ENCODE results near the gene DNPEP.

Gene DNPEP
- 44.3 to 48.6 reads per million in 2 donors for total RNA-seq

DNA sequence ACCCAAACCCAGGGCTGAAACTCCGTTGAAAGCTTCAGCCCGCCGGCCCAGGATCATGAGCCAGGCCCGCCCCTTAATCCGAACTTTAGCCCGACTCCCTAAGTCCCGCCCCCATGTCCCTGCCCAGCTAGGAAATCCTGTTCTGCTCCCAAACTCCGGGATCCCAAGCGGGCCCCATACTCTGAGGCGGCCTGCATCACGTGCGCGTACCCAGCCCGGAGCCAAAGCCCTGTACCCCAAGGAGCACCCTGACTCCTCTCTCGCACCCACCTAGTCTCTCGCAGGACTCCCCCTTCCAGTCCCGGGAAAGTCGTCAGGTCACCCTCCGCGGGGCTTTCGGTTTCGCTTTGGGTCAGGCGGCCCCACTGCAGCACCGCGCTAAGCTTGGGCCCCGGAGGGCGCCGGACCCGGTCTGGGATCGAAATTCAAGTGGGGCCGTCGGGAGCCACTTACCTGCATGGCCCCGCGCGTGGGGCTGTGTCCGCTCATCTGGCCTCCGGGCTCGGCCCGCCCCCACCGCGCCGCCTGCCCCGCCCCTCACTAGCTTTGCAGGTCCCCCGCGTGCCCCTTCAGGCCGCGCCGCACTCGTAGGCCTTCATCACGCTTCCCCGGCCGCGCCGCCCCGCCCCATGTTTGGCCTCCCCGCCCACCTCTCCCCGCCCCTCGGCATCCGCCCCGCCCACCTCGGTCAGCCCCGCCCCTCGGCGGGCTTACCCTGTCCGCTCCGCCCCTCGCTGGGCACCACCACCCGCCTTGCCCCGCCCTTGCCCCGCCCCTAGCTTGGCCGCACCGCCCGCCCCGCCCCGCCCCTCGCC lies at the start of gene DNPEP:
Gene DNPEP, minus strand, starts transcription at position 607 of the 815 bp plus-strand sequence. Its CDS starts 118 bp downstream, at position 489.
- DNase-seq, result peak; percentile 87 to 95 (median 91)

GRCh38 chr2:219437141-219437540 lies 49.4 kb upstream of the DNPEP start:
- DNase-seq, result no peak

GRCh38 chr2:219436491-219436890 lies 48.8 kb upstream of the DNPEP start:
- no peak for DNase-seq

DNA sequence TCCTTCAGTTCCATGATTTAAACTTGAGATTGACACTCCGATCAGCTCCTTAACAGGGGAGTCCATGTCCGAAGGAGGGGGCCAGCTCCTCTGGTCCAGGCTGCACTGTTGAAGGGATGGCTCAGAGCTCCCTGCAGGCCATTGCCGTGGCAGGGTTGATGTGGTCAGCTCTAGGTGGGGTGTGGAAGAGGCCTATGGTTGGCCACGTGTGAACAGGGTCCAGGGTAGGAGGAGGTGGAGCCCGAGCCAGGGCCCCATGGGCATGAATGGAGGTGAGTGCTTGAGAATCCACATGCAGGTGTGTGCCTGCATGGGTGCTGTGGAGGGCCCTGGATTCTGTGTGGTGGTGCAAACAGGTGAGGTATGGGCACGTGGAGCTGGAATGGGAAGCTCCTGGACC lies 48.0 kb upstream of the DNPEP start:
- DNase-seq, result no peak

GRCh38 chr2:219434718-219435525 lies 47.2 kb upstream of the DNPEP start, which contains the start of gene SPEG:
TSS of gene SPEG (plus strand) at chr2:219434843. CDS start at chr2:219434978, 135 bp downstream.
- DNase-seq, result no peak

GRCh38 chr2:219434468-219434717 lies 46.7 kb upstream of the DNPEP start:
- no peak for DNase-seq

DNA sequence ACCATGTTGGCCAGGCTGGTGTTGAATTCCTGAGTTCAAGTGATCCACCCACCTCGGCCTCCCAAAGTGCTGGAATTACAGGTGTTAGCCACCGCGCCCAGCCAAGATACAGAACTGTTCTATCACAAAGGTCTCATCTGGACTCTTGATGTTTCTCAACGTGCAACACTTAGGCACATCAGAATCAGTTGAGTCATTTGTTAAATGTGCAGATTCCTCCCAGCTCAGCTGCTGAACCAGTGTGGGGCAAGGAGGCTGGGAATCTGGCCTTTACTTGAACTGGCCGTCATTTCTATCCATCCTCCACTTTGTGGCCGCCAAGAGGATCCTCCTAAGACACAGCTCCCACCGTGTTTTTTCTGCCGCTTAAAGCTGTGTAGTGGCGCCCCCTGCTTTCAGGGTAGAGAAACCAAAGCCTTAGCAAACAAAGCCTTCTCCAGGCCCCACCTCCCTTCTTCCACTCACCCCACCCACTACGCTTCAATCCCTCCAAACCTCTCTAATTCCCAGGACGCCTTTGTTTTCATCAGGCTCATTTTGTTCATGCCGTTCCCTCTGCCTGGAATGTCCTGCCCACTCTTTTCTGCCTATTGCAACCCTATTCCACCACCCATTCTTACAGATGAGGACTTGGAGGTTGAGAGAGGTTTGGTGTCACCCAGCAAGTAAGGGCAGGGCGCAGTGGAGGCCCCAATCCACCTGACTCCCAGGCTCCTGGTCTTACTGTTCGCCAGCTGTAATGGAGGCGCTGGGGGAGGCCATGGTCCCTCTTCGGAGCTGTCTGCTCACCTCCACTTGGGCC lies 46.2 kb upstream of the DNPEP start:
- DNase-seq, result peak in 1 of 5 experiments; percentile 33

GRCh38 chr2:219430633-219431615 lies 43.2 kb upstream of the DNPEP start:
- no peak for DNase-seq

- no peak for DNase-seq
These were observed 42.4 kb upstream of the DNPEP start for GRCh38 chr2:219429958-219430606.

DNA sequence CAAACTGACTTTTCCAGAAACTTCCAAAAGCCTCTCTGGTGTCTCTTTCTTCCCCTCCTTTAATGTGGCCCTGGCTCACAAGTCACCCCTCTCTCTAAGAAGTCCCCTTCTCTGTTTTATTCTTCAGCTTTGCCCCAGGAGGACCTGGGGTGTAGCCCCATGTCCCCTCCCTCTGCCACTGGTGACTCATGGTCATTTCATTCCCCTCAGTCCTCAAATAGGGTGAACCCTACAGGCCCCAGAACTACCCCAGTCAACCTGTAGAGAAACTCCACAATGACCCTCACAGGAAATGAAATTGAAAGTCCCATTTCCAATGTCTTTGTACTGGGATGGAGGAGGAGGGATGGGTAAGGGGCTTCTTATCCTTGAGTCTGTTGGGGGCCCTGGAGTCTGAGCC lies 40.8 kb upstream of the DNPEP start:
- no peak for DNase-seq

DNA sequence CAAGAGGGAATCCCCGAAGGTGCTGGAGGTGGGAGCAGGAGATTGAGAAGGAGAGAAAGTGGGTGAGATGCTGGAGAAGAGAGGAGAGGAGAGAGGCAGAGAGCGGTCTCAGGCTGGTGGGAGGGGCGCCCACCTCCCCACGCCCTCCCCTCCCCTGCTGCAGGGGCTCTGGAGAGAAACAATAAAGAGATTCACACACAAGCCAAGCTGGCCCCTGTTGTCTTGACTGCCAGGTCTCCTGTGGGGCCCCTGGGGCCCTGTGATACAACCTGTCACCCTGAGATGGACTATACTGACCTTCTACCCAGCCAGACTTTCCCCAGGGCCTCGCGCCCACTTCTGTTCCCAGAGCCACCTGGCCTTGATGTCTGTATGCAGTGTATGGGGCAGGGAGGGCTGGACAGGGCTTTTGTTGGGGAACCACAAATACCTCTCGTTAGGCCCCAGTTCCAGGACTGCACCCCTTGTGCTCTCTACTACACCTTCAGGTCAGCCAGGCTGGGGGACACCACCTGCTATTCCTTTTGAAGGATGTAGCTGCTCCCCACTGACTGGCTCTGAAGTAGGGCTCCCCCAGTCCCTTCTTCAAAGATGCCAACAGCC lies 38.9 kb upstream of the DNPEP start:
- no peak for DNase-seq

GRCh38 chr2:219426068-219426443 lies 38.3 kb upstream of the DNPEP start:
- no peak for DNase-seq

- DNase-seq, result no peak
These were observed 37.7 kb upstream of the DNPEP start for GRCh38 chr2:219425238-219426067.

DNA sequence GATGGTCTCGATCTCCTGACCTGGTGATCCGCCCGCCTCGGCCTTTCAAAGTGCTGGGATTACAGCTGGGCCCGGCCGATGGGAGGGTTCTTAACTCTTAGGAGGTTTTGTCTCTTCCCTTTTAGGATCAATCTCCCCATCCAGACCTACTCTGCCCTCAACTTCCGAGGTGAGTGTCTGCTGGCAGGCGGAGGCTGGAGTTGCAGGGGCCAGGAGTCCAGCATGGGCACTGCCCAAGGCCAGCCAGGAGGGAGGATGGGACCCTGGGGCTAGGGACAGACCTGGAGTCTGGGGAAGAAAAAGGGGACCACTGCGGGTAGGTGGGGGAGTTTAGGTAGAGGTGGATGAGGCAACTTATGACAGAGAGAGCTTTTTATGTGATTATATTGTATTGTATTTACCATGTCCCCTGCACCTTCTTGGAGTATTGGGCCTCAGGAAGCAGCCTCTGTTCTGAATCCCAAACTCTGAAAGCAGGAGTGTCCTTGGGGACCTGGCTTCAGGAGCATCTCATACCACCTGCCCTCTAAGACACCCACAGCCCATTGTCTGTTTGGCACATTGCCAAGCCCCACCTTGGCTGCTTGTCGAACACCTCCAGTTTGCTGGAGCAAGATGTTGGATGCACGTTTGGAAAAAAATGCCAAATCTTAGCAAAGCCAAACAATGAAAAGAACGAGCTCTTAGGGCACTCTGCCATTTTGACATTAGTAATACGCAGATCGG lies 36.1 kb upstream of the DNPEP start:
- DNase-seq, result no peak

GRCh38 chr2:219422952-219423534 lies 35.3 kb upstream of the DNPEP start:
- no peak for DNase-seq

DNA sequence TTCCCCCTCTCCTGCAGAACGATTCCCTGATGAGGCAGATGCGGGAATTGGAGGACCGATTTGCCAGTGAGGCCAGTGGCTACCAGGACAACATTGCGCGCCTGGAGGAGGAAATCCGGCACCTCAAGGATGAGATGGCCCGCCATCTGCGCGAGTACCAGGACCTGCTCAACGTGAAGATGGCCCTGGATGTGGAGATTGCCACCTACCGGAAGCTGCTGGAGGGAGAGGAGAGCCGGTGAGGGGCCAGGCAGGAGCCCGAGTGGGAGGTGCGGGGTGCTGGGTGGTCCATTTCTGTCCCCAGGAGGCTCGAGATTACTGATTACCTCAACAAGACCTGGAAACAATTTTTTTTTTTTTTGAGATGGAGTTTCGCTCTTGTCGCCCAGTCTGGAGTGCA lies 33.6 kb upstream of the DNPEP start:
- no peak for DNase-seq

- DNase-seq, result no peak
These were observed 33.0 kb upstream of the DNPEP start for GRCh38 chr2:219420687-219421086.

- no peak for DNase-seq
These were observed 31.9 kb upstream of the DNPEP start for GRCh38 chr2:219419331-219420197.

Measured in T-helper 2 cell (primary cell).